Calu3 (cell line): ENCODE data around the gene CHD1L. TPM values are rescaled to one million over a fixed set of nuclear protein-coding genes. Genes with fewer than 3 reads are reported as not detected.
"Not testable (repeated sequence)": the region's sequence is repeated elsewhere in the genome, so short reads cannot be mapped to it uniquely, and the experiment has no call there.

ENCODE experiments used
- BruUV-seq: library from RNA; stranded (reverse); fragments of 400-500 nt; replicated peaks from 2 replicates; lab custom pipeline; 2021; lab: Mats Ljungman, UMichigan
- CTCF ChIA-PET: fragments of 300-600 bp; sonication (Branson Sonifier 250); formaldehyde crosslinking; loops from one replicate; lab custom pipeline; 2022; ENCODE audit warnings: antibody characterized with exemption; lab: Charles Lee
- DNase-seq: peaks from one replicate; pipeline ENCODE4 v3.0.0; 2022
- H3K27ac Mint-ChIP-seq: one replicate; pipeline ENCODE4 v1.8.0; 2022; ENCODE audit warnings: mixed read lengths; ENCODE audit not compliant: unreplicated experiment
- H3K27me3 Mint-ChIP-seq: one replicate; pipeline ENCODE4 v1.8.0; 2022; ENCODE audit warnings: mixed read lengths; ENCODE audit not compliant: unreplicated experiment
- H3K36me3 Mint-ChIP-seq: one replicate; pipeline ENCODE4 v1.8.0; 2022; ENCODE audit warnings: mild to moderate bottlenecking, moderate library complexity, mixed read lengths; ENCODE audit not compliant: insufficient read depth, unreplicated experiment
- H3K4me1 Mint-ChIP-seq: one replicate; pipeline ENCODE4 v1.8.0; 2022; ENCODE audit warnings: mild to moderate bottlenecking, low read depth, mixed read lengths; ENCODE audit not compliant: unreplicated experiment
- H3K4me3 Mint-ChIP-seq: one replicate; pipeline ENCODE4 v1.8.0; 2022; ENCODE audit warnings: mild to moderate bottlenecking, low read depth, moderate library complexity, mixed read lengths; ENCODE audit not compliant: unreplicated experiment
- H3K9me3 Mint-ChIP-seq: one replicate; pipeline ENCODE4 v1.8.0; 2022; ENCODE audit warnings: low read depth, mixed read lengths; ENCODE audit not compliant: unreplicated experiment
- CTCF ChIP-seq: fragments of 200-600 bp; IDR thresholded peaks from one replicate; pipeline ENCODE4 v1.8.0; 2022; ENCODE audit warnings: antibody characterized with exemption; ENCODE audit not compliant: unreplicated experiment
- intact Hi-C: fragments of 100-400 bp; cut with micrococcal nuclease; formaldehyde crosslinking; loops from one replicate; pipeline ENCODE4 v1.10.0; 2022; ENCODE audit not compliant: unreplicated experiment
- total RNA-seq: library from RNA; stranded (reverse); gene quantifications from 2 replicates; pipeline ENCODE4 v1.2.3, GENCODE V29; 2022

CHD1L gene
- total RNA-seq, 1 experiment from 2014 or later: 34.2 TPM

- CTCF ChIA-PET: no interaction called here
- intact Hi-C loops: no loop called here
- no peaks in the 10 kb centered on the region for H3K36me3 Mint-ChIP-seq
- H3K27ac Mint-ChIP-seq: no peak overlapping the region
- no peaks in the 10 kb centered on the region for H3K27me3 Mint-ChIP-seq
- BruUV-seq: no TSS peak
- H3K9me3 Mint-ChIP-seq: no peaks in the 10 kb centered on the region
- H3K4me3 Mint-ChIP-seq: no peak overlapping the region
- peaks cover 17% of the 10 kb centered on the region for H3K4me1 Mint-ChIP-seq
- no peak for DNase-seq
- no peak for TF ChIP-seq CTCF
Measured at GRCh38 chr1:147217141-147217540, 25.3 kb upstream of the CHD1L start.

GRCh38 chr1:147218606-147219005 lies 23.9 kb upstream of the CHD1L start:
- CTCF ChIA-PET: no interaction called here
- Mint-ChIP-seq H3K4me1 (peaks cover 18% of the 10 kb centered on the region), H3K36me3 (no peaks in the 10 kb centered on the region), H3K27ac (no peak overlapping the region), H3K4me3 (no peak overlapping the region), H3K27me3 (peaks cover 3% of the 10 kb centered on the region), H3K9me3 (no peaks in the 10 kb centered on the region)
- intact Hi-C loops: no loop called here
- no peak for DNase-seq
- BruUV-seq: no TSS peak
- TF ChIP-seq CTCF: no peak

- Mint-ChIP-seq H3K4me3 (peak overlapping the region; percentile 91), H3K4me1 (peaks cover 22% of the 10 kb centered on the region), H3K27ac (no peak overlapping the region), H3K27me3 (peaks cover 14% of the 10 kb centered on the region), H3K9me3 (no peaks in the 10 kb centered on the region), H3K36me3 (peaks cover 13% of the 10 kb centered on the region)
- CTCF ChIA-PET: no interaction called here
- no TSS peak for BruUV-seq
- DNase-seq: no peak
- TF ChIP-seq CTCF: no peak
- intact Hi-C loops: loop anchor here (2.0 kb wide), 2 partner anchors 15 to 51 kb away; partner anchors contain the start of gene PRKAB2
Measured at GRCh38 chr1:147223740-147224615, 18.5 kb upstream of the CHD1L start.

- Mint-ChIP-seq H3K27me3 (peaks cover 14% of the 10 kb centered on the region), H3K36me3 (peaks cover 13% of the 10 kb centered on the region), H3K4me1 (peaks cover 22% of the 10 kb centered on the region), H3K27ac (peak within 1 kb of the TSS; percentile 47), H3K9me3 (no peaks in the 10 kb centered on the region), H3K4me3 (peak within 1 kb of the TSS; percentile 91)
- BruUV-seq: no TSS peak
- intact Hi-C loops: loop anchor here (2.0 kb wide), 2 partner anchors 14 to 52 kb away; partner anchors contain the start of gene PRKAB2
- no peak for TF ChIP-seq CTCF
- CTCF ChIA-PET: interaction anchor here (0.7 to 1.6 kb wide), 4 partner anchors 11 to 438 kb away, joined by 3 to 8 read pairs (median 4); partner anchors contain the start of gene CHD1L
- DNase-seq: peak; percentile 58
Measured at GRCh38 chr1:147225193-147225730, 17.2 kb upstream of the CHD1L start, which contains the start of gene FMO5. Gene FMO5, minus strand, starts transcription at chr1:147225339. Its CDS starts 310 bp downstream, at chr1:147225029.

- H3K4me3 Mint-ChIP-seq, H3K4me1 Mint-ChIP-seq, BruUV-seq, CTCF ChIA-PET, H3K27ac Mint-ChIP-seq, H3K36me3 Mint-ChIP-seq, DNase-seq, intact Hi-C loops, H3K9me3 Mint-ChIP-seq: not testable (repeated sequence)
- H3K27me3 Mint-ChIP-seq: peaks cover 17% of the 10 kb centered on the region
Measured at GRCh38 chr1:147231032-147231431, 11.5 kb upstream of the CHD1L start.

GRCh38 chr1:147233903-147234302 lies 8.6 kb upstream of the CHD1L start:
- CTCF ChIA-PET, H3K27ac Mint-ChIP-seq, intact Hi-C loops, H3K4me3 Mint-ChIP-seq, BruUV-seq, H3K36me3 Mint-ChIP-seq, H3K9me3 Mint-ChIP-seq, DNase-seq: not testable (repeated sequence)
- Mint-ChIP-seq H3K27me3 (peaks cover 17% of the 10 kb centered on the region), H3K4me1 (peaks cover 20% of the 10 kb centered on the region)
